D721Med (cell line): Measurements from ENCODE around the gene EID2.

Experiments used
- DNase-seq: peaks from one replicate; pipeline ENCODE4 v3.0.0; 2011; ENCODE audit warnings: low spot score; ENCODE audit not compliant: insufficient read length
- FAIRE-seq: peaks from 2 replicates; lab custom pipeline; 2011; peaks lifted over from hg19 to GRCh38; lab: Jason Lieb, UNC
- TF ChIP-seq, protein P1 (sequence below): IDR thresholded peaks from 2 replicates; pipeline ENCODE4 v1.5.1; 2012; ENCODE audit warnings: mild to moderate bottlenecking, control low read depth; ENCODE audit not compliant: insufficient read depth; ENCODE audit errors: missing control alignments

EID2 gene

DNA sequence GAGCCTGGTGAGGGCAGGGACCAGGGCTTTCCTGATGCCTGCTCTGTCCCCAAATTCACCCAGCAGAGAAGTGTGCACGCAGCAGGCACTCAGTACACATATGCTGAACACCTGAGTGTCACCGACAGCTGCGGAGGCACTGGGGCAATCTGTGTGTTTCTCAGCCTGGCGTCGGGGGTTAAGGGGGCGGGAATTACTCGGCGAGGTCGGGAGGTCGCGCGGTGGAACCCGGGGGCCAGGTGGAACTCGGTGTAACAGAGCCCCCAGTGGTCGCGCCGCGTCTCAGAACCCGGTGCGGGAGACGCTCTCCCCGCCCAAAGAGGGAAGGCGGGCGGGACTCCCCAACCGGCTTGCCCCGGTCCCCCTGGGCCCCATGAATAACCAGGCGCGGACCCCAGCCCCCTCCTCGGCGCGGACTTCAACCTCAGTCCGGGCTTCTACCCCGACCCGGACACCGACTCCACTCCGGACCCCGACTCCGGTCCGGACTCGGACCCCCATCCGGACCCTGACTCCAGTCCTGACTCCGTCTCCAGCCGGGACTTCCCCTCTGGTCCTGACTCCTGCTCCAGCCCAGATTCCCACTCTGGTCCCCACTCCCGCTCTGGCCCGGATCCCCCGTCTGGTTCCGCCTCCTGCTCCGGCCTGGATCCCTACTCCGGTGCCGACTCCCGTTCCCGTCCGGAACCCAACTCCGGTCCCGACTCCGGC, 25.0 kb downstream of the EID2 start, which contains the start of gene SELENOV:
Gene SELENOV, plus strand, starts transcription at position 300 of the 711 bp plus-strand sequence. Its CDS starts 74 bp downstream, at position 374.
- DNase-seq (no peak), FAIRE-seq (no peak)
- TF ChIP-seq, protein P1, sequence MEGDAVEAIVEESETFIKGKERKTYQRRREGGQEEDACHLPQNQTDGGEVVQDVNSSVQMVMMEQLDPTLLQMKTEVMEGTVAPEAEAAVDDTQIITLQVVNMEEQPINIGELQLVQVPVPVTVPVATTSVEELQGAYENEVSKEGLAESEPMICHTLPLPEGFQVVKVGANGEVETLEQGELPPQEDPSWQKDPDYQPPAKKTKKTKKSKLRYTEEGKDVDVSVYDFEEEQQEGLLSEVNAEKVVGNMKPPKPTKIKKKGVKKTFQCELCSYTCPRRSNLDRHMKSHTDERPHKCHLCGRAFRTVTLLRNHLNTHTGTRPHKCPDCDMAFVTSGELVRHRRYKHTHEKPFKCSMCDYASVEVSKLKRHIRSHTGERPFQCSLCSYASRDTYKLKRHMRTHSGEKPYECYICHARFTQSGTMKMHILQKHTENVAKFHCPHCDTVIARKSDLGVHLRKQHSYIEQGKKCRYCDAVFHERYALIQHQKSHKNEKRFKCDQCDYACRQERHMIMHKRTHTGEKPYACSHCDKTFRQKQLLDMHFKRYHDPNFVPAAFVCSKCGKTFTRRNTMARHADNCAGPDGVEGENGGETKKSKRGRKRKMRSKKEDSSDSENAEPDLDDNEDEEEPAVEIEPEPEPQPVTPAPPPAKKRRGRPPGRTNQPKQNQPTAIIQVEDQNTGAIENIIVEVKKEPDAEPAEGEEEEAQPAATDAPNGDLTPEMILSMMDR: no peak

DNA sequence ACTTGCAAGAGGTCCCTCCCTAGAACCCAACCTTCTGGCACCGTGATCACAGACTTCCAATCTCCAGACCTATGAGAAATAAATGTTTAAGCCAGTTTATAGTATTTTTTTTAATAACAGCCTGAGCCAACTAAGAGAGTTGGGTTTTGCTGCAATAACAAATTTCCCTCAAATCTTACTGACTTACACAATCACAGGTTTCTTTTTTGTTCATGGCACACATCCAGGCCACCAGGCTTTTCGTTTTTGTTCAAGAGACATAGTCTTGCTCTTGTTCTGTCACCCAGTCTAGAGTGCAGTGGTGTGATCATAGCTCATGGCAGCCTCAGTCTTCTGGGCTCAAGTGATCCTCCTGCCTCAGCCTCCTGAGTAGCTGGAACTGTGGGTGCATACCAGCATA, 27.0 kb downstream of the EID2 start:
- DNase-seq (no peak), FAIRE-seq (no peak)
- TF ChIP-seq, protein P1: no peak

DNA sequence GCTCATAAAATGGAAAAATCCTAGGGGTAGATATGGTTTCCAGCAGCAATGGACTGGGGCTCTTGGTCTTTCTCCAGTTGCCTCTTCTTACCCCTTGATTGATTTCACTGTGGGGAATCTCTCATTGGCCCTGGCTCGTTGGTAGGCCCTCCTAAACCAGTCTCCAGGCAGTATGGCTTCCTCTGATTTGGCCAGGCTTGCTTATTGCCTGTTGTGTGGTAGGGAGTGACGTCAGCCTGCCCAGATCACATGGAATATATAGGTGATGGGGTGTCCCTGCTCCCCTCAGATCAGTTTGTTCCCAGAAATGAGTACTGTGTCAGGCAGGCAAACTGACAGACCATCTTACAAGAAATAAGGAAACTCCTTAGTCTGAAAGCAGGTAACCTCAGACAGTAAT, 30.7 kb downstream of the EID2 start:
- FAIRE-seq: no peak
- TF ChIP-seq, protein P1: no peak
- no peak for DNase-seq

DNA sequence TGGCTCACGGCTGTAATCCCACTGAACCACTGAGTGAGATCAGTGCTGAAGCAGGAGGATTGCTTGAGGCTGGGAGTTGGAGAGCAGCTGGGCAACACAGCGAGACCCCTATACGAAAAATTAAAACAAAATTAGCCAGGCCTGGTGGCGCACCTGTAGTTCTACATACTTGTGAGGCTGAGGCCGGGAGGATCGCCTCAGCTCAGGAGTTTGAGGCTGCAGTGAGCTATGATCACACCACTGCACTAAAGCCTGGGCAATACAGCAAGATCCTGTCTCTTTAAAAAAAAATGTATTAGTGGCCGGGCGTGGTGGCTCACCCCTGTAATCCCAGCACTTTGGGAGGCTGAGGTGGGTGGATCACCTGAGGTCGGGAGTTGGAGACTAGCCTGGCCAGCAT, 31.3 kb downstream of the EID2 start:
- FAIRE-seq (no peak), DNase-seq (no peak)
- TF ChIP-seq, protein P1: no peak

DNA sequence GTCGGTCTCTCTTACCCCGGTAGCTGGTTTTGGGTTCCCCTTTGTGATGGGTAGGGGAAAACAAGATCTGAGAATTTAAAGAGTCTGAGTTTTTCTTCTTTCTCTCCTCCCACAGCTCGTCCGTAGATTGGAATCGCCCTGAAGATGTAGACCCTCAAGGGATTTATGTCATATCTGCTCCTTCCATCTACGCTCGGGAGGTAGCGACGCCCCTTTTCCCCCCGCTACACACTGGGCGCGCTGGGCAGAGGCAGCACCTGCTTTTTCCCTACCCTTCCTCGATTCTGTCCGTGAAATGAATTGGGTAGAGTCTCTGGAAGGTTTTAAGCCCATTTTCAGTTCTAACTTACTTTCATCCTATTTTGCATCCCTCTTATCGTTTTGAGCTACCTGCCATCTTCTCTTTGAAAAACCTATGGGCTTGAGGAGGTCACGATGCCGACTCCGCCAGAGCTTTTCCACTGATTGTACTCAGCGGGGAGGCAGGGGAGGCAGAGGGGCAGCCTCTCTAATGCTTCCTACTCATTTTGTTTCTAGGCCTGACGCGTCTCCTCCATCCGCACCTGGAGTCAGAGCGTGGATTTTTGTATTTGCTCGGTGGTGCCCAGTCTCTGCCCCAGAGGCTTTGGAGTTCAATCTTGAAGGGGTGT, 32.1 kb downstream of the EID2 start:
- DNase-seq: no peak
- TF ChIP-seq, protein P1: no peak
- FAIRE-seq: no peak

DNA sequence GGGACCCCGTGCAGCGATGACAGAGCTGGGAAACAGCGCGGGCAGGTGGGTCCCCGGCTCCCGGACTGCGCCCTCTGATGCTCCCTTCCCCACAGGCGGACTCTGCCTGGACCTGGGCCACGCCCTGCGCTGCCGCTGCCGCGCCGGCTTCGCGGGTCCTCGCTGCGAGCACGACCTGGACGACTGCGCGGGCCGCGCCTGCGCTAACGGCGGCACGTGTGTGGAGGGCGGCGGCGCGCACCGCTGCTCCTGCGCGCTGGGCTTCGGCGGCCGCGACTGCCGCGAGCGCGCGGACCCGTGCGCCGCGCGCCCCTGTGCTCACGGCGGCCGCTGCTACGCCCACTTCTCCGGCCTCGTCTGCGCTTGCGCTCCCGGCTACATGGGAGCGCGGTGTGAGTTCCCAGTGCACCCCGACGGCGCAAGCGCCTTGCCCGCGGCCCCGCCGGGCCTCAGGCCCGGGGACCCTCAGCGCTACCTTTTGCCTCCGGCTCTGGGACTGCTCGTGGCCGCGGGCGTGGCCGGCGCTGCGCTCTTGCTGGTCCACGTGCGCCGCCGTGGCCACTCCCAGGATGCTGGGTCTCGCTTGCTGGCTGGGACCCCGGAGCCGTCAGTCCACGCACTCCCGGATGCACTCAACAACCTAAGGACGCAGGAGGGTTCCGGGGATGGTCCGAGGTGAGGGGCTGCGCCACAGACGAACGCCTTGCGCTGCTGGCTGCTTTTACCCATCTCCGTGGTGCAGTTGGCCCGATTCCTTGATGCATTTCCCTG, 32.8 kb downstream of the EID2 start:
- FAIRE-seq (no peak), DNase-seq (peak; percentile 89)
- TF ChIP-seq, protein P1: no peak

DNA sequence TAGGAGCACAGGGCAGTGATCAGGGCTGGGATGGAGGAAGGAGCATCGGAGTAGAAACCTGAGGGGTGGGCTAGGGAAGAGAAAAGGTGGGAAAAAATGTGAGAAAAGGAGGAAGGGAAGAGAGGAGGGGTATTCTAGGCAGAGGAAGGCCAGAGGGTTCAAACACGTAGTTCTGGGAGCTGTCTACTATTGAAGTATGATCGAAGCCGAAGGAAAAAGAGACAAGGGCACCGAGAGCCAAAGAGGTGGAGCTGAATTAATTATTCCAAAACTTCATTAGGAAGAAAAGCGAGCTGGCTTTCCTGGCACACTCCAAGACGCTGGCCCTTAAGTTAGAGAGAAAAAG, 33.4 kb downstream of the EID2 start:
- TF ChIP-seq, protein P1: no peak
- no peak for FAIRE-seq
- DNase-seq: no peak
